HepG2 (cell line): ENCODE measurements around the gene KIF3A. TPM values are rescaled to one million over a fixed set of nuclear protein-coding genes. Genes with fewer than 3 reads are reported as not detected.

Experiments
- CCAR2 ChIP-seq: fragments of 200-400 bp; formaldehyde crosslinking; optimal IDR thresholded peaks from 2 replicates; pipeline ENCODE3; 2018; ENCODE audit warnings: low read depth, mild to moderate bottlenecking, low read length, moderate library complexity
- CREB3 ChIP-seq: sonication (generic); formaldehyde crosslinking; IDR thresholded peaks from 2 replicates; pipeline ENCODE4 v1.5.0; 2020; ENCODE audit warnings: missing genetic modification reagents
- TBX3 ChIP-seq: fragments of 450-650 bp; IDR thresholded peaks from 2 replicates; pipeline ENCODE4 v1.6.1; 2017; ENCODE audit warnings: antibody characterized with exemption, mild to moderate bottlenecking, inconsistent platforms, borderline replicate concordance
- ZBTB10 ChIP-seq: sonication (generic); formaldehyde crosslinking; IDR thresholded peaks from 2 replicates; pipeline ENCODE4 v1.4.0; 2020; ENCODE audit warnings: missing genetic modification reagents, borderline replicate concordance
- ZEB1 ChIP-seq: IDR thresholded peaks from 2 replicates; pipeline ENCODE4 v1.6.1; 2012; ENCODE audit warnings: mild to moderate bottlenecking, low read depth, inconsistent platforms; ENCODE audit not compliant: insufficient replicate concordance
- polyA plus RNA-seq, 8 experiments: library from polyadenylated mRNA; depleted of rRNA in 3 of 8; stranded (reverse) in 7 of 8; unstranded in 1 of 8; fragments of >200 nt; fragmentation: Illumina TruSeq in 4 of 8; extraction: Trizol in 4 of 8; gene quantifications; 2 replicates each; pipeline versions ENCODE4 v1.2.1 to v1.2.3, GENCODE V29; 2011 to 2016; ENCODE audit warnings: low read depth in 4 of 8, missing spikeins in 1 of 8, mixed read lengths in 1 of 8; ENCODE audit not compliant: insufficient read depth in 1 of 8
- total RNA-seq, 5 experiments: library from RNA; depleted of rRNA; stranded (reverse); fragments of >200 nt; fragmentation: Illumina TruSeq; extraction: Trizol; gene quantifications; 2 replicates each; pipeline ENCODE4 v1.2.3, GENCODE V29; 2016; ENCODE audit warnings: low read depth in 1 of 5
- TF ChIP-seq, protein P1 (sequence below): sonication (generic); formaldehyde crosslinking; conservative IDR thresholded peaks from 2 replicates; pipeline ENCODE4 v1.8.0; 2022; ENCODE audit warnings: low read depth, missing genetic modification reagents
- TF ChIP-seq, protein P2 (sequence below): sonication (generic); formaldehyde crosslinking; IDR thresholded peaks from 2 replicates; pipeline ENCODE4 v1.5.0; 2020; ENCODE audit warnings: mild to moderate bottlenecking, missing genetic modification reagents
- TF ChIP-seq, protein P3 (sequence below): sonication (generic); formaldehyde crosslinking; IDR thresholded peaks from 2 replicates; pipeline ENCODE4 v1.5.1; 2020; ENCODE audit warnings: missing genetic modification reagents, mild to moderate bottlenecking, borderline replicate concordance

KIF3A gene
- total and polyA plus RNA-seq, 2 of the 13 experiments (the other 11 are each of a cell fraction or from before 2014, with no cell fraction given): 2.3 to 8.4 TPM

GRCh38 chr5:132736853-132737833 lies at the start of gene KIF3A (continued):
- no peak for TF ChIP-seq ZBTB10 (CRISPR knock-in tag)
- TF ChIP-seq, protein P1, sequence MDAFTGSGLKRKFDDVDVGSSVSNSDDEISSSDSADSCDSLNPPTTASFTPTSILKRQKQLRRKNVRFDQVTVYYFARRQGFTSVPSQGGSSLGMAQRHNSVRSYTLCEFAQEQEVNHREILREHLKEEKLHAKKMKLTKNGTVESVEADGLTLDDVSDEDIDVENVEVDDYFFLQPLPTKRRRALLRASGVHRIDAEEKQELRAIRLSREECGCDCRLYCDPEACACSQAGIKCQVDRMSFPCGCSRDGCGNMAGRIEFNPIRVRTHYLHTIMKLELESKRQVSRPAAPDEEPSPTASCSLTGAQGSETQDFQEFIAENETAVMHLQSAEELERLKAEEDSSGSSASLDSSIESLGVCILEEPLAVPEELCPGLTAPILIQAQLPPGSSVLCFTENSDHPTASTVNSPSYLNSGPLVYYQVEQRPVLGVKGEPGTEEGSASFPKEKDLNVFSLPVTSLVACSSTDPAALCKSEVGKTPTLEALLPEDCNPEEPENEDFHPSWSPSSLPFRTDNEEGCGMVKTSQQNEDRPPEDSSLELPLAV: no peak
- TF ChIP-seq, protein P2, sequence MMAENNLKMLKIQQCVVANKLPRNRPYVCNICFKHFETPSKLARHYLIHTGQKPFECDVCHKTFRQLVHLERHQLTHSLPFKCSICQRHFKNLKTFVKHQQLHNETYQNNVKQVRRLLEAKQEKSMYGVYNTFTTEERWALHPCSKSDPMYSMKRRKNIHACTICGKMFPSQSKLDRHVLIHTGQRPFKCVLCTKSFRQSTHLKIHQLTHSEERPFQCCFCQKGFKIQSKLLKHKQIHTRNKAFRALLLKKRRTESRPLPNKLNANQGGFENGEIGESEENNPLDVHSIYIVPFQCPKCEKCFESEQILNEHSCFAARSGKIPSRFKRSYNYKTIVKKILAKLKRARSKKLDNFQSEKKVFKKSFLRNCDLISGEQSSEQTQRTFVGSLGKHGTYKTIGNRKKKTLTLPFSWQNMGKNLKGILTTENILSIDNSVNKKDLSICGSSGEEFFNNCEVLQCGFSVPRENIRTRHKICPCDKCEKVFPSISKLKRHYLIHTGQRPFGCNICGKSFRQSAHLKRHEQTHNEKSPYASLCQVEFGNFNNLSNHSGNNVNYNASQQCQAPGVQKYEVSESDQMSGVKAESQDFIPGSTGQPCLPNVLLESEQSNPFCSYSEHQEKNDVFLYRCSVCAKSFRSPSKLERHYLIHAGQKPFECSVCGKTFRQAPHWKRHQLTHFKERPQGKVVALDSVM (CRISPR knock-in tag): peak; percentile 69
- TF ChIP-seq CCAR2: no peak
- TF ChIP-seq, protein P3, sequence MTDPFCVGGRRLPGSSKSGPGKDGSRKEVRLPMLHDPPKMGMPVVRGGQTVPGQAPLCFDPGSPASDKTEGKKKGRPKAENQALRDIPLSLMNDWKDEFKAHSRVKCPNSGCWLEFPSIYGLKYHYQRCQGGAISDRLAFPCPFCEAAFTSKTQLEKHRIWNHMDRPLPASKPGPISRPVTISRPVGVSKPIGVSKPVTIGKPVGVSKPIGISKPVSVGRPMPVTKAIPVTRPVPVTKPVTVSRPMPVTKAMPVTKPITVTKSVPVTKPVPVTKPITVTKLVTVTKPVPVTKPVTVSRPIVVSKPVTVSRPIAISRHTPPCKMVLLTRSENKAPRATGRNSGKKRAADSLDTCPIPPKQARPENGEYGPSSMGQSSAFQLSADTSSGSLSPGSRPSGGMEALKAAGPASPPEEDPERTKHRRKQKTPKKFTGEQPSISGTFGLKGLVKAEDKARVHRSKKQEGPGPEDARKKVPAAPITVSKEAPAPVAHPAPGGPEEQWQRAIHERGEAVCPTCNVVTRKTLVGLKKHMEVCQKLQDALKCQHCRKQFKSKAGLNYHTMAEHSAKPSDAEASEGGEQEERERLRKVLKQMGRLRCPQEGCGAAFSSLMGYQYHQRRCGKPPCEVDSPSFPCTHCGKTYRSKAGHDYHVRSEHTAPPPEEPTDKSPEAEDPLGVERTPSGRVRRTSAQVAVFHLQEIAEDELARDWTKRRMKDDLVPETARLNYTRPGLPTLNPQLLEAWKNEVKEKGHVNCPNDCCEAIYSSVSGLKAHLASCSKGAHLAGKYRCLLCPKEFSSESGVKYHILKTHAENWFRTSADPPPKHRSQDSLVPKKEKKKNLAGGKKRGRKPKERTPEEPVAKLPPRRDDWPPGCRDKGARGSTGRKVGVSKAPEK (CRISPR knock-in tag): no peak
- no peak for TF ChIP-seq ZEB1
- TF ChIP-seq CREB3 (CRISPR knock-in tag): no peak
- no peak for TF ChIP-seq TBX3
